Activated gamma-delta T cell treated with Interleukin-2 at 50 U/mL for 16 hours (primary cell): ENCODE results near the gene RAI1.
A peak's percentile ranks its signal among the peaks of the same experiment; 100 is the strongest.

Experiments used
- DNase-seq: peaks from one replicate; pipeline ENCODE4 v3.0.0-alpha.2; 2020

The RAI1 gene

GRCh38 chr17:17752089-17752820, 71.0 kb downstream of the RAI1 start:
- DNase-seq: peak; percentile 96

GRCh38 chr17:17752821-17753321, 71.6 kb downstream of the RAI1 start:
- no peak for DNase-seq

- DNase-seq: no peak
Measured at GRCh38 chr17:17754719-17755686, 73.7 kb downstream of the RAI1 start.

DNA sequence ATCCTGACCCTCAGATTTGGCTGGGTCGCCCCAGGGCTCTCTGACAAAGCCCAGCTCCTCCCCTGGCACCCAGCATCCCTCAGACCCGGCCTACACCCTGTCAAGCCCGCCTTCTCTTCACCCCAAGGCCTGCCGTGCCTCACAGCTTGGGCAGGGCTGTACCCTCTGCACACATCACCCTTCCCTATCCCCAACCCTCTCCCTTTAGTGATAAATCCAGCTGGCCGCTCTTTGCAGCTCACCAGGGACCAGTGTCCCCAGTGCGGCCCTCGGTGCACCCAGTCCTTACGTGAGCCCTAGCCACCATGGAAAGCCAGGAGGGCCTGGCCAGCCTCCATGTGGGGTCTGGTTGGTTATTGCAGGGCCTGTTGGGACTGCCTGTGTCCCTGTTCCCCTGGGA, 74.5 kb downstream of the RAI1 start:
- no peak for DNase-seq

DNA sequence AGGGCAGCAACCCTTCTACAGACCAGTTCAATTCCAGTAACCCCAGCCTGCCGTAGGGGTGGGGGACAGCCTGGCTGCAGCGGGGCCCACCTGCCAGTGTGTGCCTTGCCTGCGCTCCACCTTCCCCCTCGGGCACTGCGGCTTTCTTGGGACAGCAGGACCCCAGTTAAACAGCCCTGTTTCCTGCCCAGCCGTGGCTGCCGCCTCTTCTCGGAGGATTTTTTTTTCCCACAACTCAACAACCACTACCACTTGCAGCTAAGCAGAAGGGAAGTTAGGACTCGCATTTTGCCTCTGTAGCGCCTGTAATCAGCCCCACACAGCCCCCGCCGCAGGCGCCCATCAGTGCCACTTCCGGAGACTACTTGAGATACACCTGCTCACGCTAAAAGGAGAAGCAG, 76.1 kb downstream of the RAI1 start:
- DNase-seq: peak; percentile 49

GRCh38 chr17:17757956-17758845, 76.9 kb downstream of the RAI1 start:
- no peak for DNase-seq

DNA sequence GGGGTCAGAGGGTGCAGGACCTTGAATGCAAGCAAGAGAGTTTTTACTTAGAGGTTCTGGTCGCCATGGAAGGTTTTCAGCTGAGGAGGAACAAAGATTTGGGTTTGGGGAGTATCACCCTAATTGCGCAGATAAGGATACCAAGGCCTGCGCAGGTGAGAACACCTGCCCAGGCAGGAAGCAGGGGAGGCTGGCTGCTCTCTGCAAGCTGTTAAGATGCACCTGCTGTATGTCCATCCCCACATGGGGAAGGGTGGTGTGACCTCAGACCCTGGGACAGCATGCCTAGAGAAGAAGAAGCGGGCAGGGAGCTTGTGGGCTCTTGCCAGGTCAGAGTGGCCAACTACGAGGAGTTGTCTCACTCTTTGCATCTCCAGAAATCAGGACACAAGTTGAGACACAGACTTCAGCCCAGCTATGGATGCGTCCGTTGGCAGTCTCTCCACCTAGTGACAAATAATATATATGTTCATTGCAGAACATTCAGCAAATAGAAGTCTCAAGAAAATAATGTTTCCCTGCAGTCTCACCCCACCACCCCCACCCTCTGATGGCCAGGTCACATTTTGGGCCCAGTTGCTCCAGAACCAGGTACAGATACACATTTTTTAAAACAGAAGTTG, 77.8 kb downstream of the RAI1 start:
- no peak for DNase-seq

DNA sequence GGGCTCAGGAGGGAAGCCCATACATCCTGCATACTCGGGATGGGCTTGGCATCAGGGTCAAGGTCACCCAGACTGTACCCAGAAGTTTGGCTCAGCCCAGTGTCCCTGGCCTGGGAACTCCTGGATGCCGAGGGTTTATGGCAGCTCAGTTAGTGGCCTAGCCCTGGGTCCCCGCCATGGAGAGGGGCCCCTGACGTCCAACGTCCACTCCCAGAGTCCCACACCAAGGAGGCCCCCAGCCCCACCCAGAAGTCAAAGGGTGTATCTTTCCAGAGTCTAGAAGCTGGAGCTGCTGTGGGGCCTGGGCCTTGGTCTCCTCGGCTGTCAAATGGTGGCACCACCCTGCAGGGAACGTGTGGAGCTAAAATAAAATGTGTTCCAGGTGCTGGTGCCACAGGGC, 79.1 kb downstream of the RAI1 start:
- DNase-seq: no peak

DNA sequence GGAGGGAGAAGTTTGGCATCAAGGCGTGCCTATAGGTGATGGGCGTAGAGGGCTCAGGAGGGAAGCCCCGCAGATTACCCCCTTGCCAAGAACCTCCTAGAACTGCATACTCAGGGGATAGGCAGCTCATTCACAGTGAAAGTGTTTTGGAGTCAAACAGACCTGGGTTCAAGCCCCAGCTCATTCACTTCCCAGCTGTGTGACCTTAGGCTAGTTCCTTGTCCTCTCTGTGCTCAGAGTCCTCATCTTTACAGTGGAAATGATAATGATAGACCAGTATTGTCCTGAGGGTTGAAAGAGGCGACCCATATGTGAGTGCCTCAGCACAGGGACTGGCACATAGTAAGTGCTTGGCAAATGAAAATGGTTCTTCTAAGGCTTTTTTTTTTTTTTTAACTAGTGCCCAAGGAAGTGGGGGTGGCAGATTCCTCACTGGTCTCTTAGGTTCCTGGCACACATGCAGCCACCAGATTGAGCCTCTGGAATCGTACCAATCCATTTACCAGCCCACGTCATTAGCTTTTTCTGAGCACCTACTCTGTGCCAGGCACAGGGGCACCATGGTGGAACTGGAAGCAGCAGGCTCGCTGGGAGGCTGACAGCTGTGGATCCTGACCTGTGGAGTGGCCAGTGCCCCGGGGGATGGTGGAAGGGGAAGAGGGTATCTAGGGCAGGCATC, 79.8 kb downstream of the RAI1 start:
- DNase-seq: no peak

GRCh38 chr17:17761894-17762743, 80.9 kb downstream of the RAI1 start:
- no peak for DNase-seq

GRCh38 chr17:17762744-17763105, 81.5 kb downstream of the RAI1 start:
- no peak for DNase-seq

- no peak for DNase-seq
Measured at GRCh38 chr17:17763136-17763535, 81.9 kb downstream of the RAI1 start.

DNA sequence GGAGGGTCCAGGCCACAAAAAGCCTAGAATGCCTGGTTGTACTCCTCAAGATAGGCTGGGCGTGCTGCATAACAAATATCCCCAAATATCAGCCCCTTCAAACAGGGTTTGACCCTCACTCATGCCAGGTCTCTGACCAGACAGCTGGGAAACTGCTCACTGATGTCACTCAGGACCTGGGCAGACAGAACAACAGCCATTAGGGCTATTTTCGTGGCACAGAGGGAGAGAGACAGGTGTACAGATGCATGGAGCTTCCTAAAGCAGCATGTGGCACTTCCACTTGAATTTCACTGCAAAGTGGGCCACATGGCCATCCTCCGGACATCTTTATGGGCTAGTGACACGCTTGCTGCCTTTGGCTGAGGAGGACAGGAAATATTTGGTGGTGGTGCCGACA, 82.5 kb downstream of the RAI1 start:
- DNase-seq: no peak

- no peak for DNase-seq
Measured at GRCh38 chr17:17765359-17766076, 84.3 kb downstream of the RAI1 start.

DNA sequence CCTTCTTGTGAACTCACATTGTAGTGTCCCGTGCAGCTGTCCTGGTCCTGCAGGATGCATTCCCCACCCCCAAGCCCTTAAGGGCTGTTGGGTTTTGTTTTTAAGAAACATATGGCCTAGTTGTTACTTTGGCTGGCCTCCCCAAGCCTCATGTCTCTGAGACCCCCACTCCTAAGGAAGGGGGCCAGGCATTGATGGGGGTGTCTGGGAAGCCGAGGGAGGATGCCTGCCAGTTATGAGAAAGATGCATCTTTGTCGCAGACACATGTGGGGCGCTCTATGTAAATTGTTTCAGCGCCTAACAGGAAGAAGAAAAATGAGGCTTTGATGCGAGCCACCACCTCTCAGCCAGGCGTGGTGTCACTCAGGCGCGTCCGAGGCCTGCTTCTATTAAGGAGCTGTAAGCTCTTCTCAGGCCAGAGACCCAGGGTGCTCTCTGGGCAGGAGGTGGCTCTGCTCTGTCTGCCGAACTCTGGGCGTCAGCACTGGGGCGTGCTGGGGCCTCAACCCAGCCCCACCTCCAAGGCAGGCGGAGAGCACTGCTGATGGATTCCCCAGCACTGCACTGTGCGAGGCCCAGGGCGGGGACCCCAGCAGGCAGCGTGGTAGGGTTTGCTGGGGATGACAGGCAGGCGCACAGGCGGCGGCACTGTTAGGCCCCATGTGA, 85.0 kb downstream of the RAI1 start:
- DNase-seq: no peak

DNA sequence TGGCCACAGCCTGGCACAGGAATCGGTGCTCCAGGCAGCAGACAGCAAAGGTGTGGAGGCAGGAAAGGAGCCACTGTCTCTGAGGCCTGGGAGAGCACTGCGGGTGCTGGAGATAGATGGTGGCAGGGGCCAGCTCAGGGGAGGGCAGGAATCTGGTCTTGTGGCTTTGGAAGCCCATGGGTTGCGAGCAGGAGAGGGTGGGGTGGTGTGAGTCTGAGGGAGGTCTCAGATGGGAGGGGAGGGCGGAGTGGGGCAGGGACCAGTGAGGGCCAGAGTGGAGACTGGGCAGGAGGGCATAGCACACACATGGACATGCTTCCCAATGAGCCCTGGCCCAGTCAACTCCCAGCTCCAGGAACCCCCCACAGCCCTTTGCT, 85.5 kb downstream of the RAI1 start:
- DNase-seq: no peak

- DNase-seq: no peak
Measured at GRCh38 chr17:17767154-17767869, 86.1 kb downstream of the RAI1 start.

DNA sequence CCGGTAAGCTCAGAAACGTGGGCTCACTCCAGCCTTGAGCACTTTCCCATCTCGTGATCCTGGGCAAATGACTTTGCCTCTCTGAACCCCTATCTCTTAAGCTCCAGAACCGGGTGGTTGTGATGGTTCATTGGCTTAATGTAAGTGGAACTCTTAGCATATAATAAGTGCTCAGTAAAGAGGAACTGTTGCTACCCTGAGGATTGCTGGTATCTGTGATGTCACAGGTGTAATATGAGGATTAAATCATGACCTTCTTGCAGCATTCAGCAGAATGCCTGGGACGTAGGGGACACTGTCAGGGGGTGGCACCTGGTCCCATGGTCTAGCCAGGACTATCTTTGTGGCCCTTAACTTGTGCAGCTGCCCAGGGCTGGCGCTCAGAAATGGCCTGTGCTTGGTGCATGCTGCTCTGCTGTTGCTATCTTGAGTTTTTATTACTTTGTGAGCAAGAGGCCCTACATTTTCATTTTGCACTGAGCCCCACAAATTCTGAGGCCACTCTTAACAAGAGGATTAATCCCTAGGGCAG, 86.7 kb downstream of the RAI1 start:
- no peak for DNase-seq
